H9 (cell line): ENCODE results near the gene GALNT5. TPM values are rescaled to one million over a fixed set of nuclear protein-coding genes. Genes with fewer than 3 reads are reported as not detected.

Experiments used
- DNase-seq: peaks from one replicate; pipeline ENCODE4 v3.0.0-alpha.2; 2017
- H2AFZ ChIP-seq: one replicate; pipeline ENCODE4 v1.6.1; 2013; ENCODE audit warnings: mild to moderate bottlenecking, low read length, control low read depth, moderate library complexity
- H2AK5ac ChIP-seq: 2 replicates; pipeline ENCODE4 v1.6.1; 2013; ENCODE audit warnings: low read length, control low read depth, mixed read lengths; ENCODE audit not compliant: insufficient read length
- H2BK120ac ChIP-seq: one replicate; pipeline ENCODE4 v1.6.1; 2013; ENCODE audit warnings: low read depth, mild to moderate bottlenecking, low read length, control low read depth, inconsistent platforms; ENCODE audit not compliant: poor library complexity, severe bottlenecking
- H2BK12ac ChIP-seq: 2 replicates; pipeline ENCODE4 v1.6.1; 2013; ENCODE audit warnings: low read length, control low read depth, mixed read lengths, low read depth; ENCODE audit not compliant: insufficient read length
- H2BK15ac ChIP-seq: 2 replicates; pipeline ENCODE4 v1.6.1; 2013; ENCODE audit warnings: low read depth, low read length, control low read depth
- H2BK20ac ChIP-seq: one replicate; pipeline ENCODE4 v1.6.1; 2013; ENCODE audit warnings: low read depth, mild to moderate bottlenecking, low read length, control low read depth, inconsistent platforms; ENCODE audit not compliant: poor library complexity, severe bottlenecking
- H2BK5ac ChIP-seq: 2 replicates; pipeline ENCODE4 v1.6.1; 2013; ENCODE audit warnings: low read length, control low read depth, mixed read lengths; ENCODE audit not compliant: insufficient read length
- H3K14ac ChIP-seq: 2 replicates; pipeline ENCODE4 v1.6.1; 2013; ENCODE audit warnings: low read length, control low read depth; ENCODE audit not compliant: insufficient read depth
- H3K18ac ChIP-seq: 2 replicates; pipeline ENCODE4 v1.6.1; 2013; ENCODE audit warnings: low read depth, mild to moderate bottlenecking, mixed read lengths, low read length, control low read depth; ENCODE audit not compliant: insufficient read length
- H3K23ac ChIP-seq: 2 replicates; pipeline ENCODE4 v1.6.1; 2013; ENCODE audit warnings: low read length, control low read depth, mixed read lengths, low read depth; ENCODE audit not compliant: insufficient read length
- H3K23me2 ChIP-seq: 2 replicates; pipeline ENCODE4 v1.6.1; 2013; ENCODE audit warnings: low read depth, mild to moderate bottlenecking, mixed read lengths, low read length, control low read depth; ENCODE audit not compliant: insufficient read length, poor library complexity, severe bottlenecking
- H3K27ac ChIP-seq: 2 replicates; pipeline ENCODE4 v1.5.1; 2013; ENCODE audit warnings: low read length, control low read depth, mixed read lengths, low read depth; ENCODE audit not compliant: insufficient read length
- H3K27me3 ChIP-seq: 2 replicates; pipeline ENCODE4 v1.6.1; 2013; ENCODE audit warnings: low read length, control low read depth, inconsistent platforms; ENCODE audit not compliant: insufficient read depth
- H3K4ac ChIP-seq: 2 replicates; pipeline ENCODE4 v1.6.1; 2013; ENCODE audit warnings: low read depth, mild to moderate bottlenecking, control low read depth, inconsistent platforms, low read length, moderate library complexity
- H3K4me1 ChIP-seq: 2 replicates; pipeline ENCODE4 v1.6.1; 2013; ENCODE audit warnings: low read length, control low read depth, inconsistent platforms; ENCODE audit not compliant: insufficient read depth
- H3K4me2 ChIP-seq: 2 replicates; pipeline ENCODE4 v1.6.1; 2013; ENCODE audit warnings: low read length, control low read depth, mixed read lengths; ENCODE audit not compliant: insufficient read length, insufficient read depth
- H3K56ac ChIP-seq: 2 replicates; pipeline ENCODE4 v1.6.1; 2013; ENCODE audit warnings: low read depth, mild to moderate bottlenecking, mixed read lengths, low read length, control low read depth; ENCODE audit not compliant: insufficient read length
- H3K79me1 ChIP-seq: 2 replicates; pipeline ENCODE4 v1.6.1; 2013; ENCODE audit warnings: low read depth, mild to moderate bottlenecking, moderate library complexity, low read length, control low read depth, inconsistent platforms; ENCODE audit not compliant: insufficient read depth, poor library complexity, severe bottlenecking
- H3K79me2 ChIP-seq: 2 replicates; pipeline ENCODE4 v1.6.1; 2013; ENCODE audit warnings: low read length, control low read depth, inconsistent platforms; ENCODE audit not compliant: insufficient read depth
- H3K9ac ChIP-seq: 2 replicates; pipeline ENCODE4 v1.6.1; 2013; ENCODE audit warnings: low read length, control low read depth, mixed read lengths; ENCODE audit not compliant: insufficient read length; ENCODE audit errors: extremely low read depth
- H3K9me3 ChIP-seq: one replicate; pipeline ENCODE4 v1.6.1; 2013; ENCODE audit warnings: low read depth, low read length, inconsistent platforms; ENCODE audit not compliant: control insufficient read depth
- H3T11ph ChIP-seq: one replicate; pipeline ENCODE4 v1.6.1; 2013; ENCODE audit warnings: mild to moderate bottlenecking, low read length, control low read depth, inconsistent platforms
- H4K20me1 ChIP-seq: one replicate; pipeline ENCODE4 v1.6.1; 2013; ENCODE audit not compliant: control insufficient read depth, insufficient read length, insufficient read depth
- H4K5ac ChIP-seq: 2 replicates; pipeline ENCODE4 v1.6.1; 2013; ENCODE audit warnings: low read depth, mild to moderate bottlenecking, mixed read lengths, low read length, control low read depth; ENCODE audit not compliant: insufficient read length
- H4K8ac ChIP-seq: replicated peaks from 2 replicates; pipeline ENCODE4 v1.6.1; 2013; ENCODE audit warnings: low read length, control low read depth, mixed read lengths, low read depth; ENCODE audit not compliant: insufficient read length
- H4K91ac ChIP-seq: 2 replicates; pipeline ENCODE4 v1.6.1; 2013; ENCODE audit warnings: low read depth, mild to moderate bottlenecking, moderate library complexity, mixed read lengths, low read length, control low read depth; ENCODE audit not compliant: insufficient read length
- H3K27ac Mint-ChIP-seq, 3 experiments: 2 replicates in 2 of 3; 3 replicates in 1 of 3; pipeline ENCODE4 v1.8.0; 2020 to 2021; ENCODE audit warnings: mixed read lengths in 3 of 3, mild to moderate bottlenecking in 1 of 3, moderate library complexity in 1 of 3
- H3K27me3 Mint-ChIP-seq: 2 replicates; pipeline ENCODE4 v1.8.0; 2021; ENCODE audit warnings: low read depth, mild to moderate bottlenecking, moderate library complexity, mixed read lengths
- H3K36me3 Mint-ChIP-seq, 3 experiments: 2 replicates in 2 of 3; 3 replicates in 1 of 3; pipeline ENCODE4 v1.8.0; 2020 to 2021; ENCODE audit warnings: low read depth in 3 of 3, mixed read lengths in 3 of 3; ENCODE audit not compliant: insufficient read depth in 1 of 3
- H3K4me1 Mint-ChIP-seq, 2 experiments: 2 replicates each; pipeline ENCODE4 v1.8.0; 2020; ENCODE audit warnings: mixed read lengths in 2 of 2
- H3K4me3 Mint-ChIP-seq, 2 experiments: 2 replicates in 1 of 2; 3 replicates in 1 of 2; pipeline ENCODE4 v1.8.0; 2020 to 2021; ENCODE audit warnings: mild to moderate bottlenecking in 2 of 2, mixed read lengths in 2 of 2, moderate library complexity in 1 of 2
- H3K9me3 Mint-ChIP-seq, 2 experiments: 2 replicates in 1 of 2; 3 replicates in 1 of 2; pipeline ENCODE4 v1.8.0; 2020; ENCODE audit warnings: mild to moderate bottlenecking in 2 of 2, mixed read lengths in 2 of 2, moderate library complexity in 1 of 2
- WGBS: extraction: QIAGEN DNeasy Blood & Tissue Kit; methylation state at CpG from one replicate; pipeline ENCODE4 v1.1.7; 2013; ENCODE audit warnings: missing lambda C conversion rate, low lambda C conversion rate, mixed read lengths; ENCODE audit not compliant: insufficient read length; ENCODE audit errors: extremely low coverage; 5-methylcytosine and 5-hydroxymethylcytosine counted together
- total RNA-seq: library from RNA; stranded (reverse); gene quantifications from 2 replicates; pipeline ENCODE4 v1.2.1, GENCODE V29; 2021
- TF ChIP-seq, protein P1 (sequence below): fragments of 200-600 bp; sonication (generic); conservative IDR thresholded peaks from 3 replicates; pipeline ENCODE4 v1.8.0; 2021; ENCODE audit warnings: antibody characterized with exemption, mild to moderate bottlenecking

GALNT5 gene
- total RNA-seq, 1 experiment from 2014 or later: 0.17 TPM

DNA sequence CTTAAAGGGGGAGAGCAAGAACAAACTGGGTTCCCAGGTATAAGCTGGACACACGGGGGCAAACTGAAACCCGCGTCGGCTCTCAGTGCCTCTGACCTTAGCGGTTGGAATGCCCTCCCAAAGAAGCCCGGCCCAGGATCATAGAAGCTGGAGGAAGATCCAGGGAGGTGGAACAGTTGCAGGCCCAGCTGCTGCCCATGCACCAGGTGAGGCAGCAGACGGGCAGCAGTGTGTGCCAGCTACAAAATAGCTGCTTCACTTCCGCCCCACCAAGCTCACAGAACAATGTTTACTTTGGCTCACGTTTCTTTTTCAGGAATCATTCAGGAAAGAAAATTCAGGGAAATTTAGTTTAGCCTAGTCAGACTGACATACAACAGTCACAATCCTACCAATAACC is 72.0 kb downstream of the GALNT5 start:
- no peak overlapping the region for H3K4me2 ChIP-seq
- no peak overlapping the region for H2AK5ac ChIP-seq
- no peak overlapping the region for H2BK5ac ChIP-seq
- H3T11ph ChIP-seq: no peak overlapping the region
- no peak overlapping the region for H3K9ac ChIP-seq
- no peak overlapping the region for H2BK12ac ChIP-seq
- H3K14ac ChIP-seq: no peak overlapping the region
- H3K27me3 ChIP-seq: no peaks in the 10 kb centered on the region
- no peak overlapping the region for H4K91ac ChIP-seq
- TF ChIP-seq, protein P1, sequence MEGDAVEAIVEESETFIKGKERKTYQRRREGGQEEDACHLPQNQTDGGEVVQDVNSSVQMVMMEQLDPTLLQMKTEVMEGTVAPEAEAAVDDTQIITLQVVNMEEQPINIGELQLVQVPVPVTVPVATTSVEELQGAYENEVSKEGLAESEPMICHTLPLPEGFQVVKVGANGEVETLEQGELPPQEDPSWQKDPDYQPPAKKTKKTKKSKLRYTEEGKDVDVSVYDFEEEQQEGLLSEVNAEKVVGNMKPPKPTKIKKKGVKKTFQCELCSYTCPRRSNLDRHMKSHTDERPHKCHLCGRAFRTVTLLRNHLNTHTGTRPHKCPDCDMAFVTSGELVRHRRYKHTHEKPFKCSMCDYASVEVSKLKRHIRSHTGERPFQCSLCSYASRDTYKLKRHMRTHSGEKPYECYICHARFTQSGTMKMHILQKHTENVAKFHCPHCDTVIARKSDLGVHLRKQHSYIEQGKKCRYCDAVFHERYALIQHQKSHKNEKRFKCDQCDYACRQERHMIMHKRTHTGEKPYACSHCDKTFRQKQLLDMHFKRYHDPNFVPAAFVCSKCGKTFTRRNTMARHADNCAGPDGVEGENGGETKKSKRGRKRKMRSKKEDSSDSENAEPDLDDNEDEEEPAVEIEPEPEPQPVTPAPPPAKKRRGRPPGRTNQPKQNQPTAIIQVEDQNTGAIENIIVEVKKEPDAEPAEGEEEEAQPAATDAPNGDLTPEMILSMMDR: no peak
- H3K9me3 Mint-ChIP-seq: no peaks in the 10 kb centered on the region
- H2BK120ac ChIP-seq: no peak overlapping the region
- no peak overlapping the region for H3K27ac ChIP-seq
- H4K8ac ChIP-seq: no peak overlapping the region
- H2BK15ac ChIP-seq: no peak overlapping the region
- H3K23me2 ChIP-seq: no peaks in the 10 kb centered on the region
- no peak overlapping the region for H3K23ac ChIP-seq
- no peak overlapping the region for H3K4me3 Mint-ChIP-seq
- no peaks in the 10 kb centered on the region for H3K79me2 ChIP-seq
- no peak overlapping the region for H3K27ac Mint-ChIP-seq
- peaks cover 3% of the 10 kb centered on the region; the same call in 1 of the 2 replicates for H3K4me1 ChIP-seq
- no peaks in the 10 kb centered on the region for H4K20me1 ChIP-seq
- H3K18ac ChIP-seq: no peak overlapping the region
- no peaks in the 10 kb centered on the region for H3K27me3 Mint-ChIP-seq
- no peaks in the 10 kb centered on the region for H3K79me1 ChIP-seq
- no peak overlapping the region for H4K5ac ChIP-seq
- no CpG with 5 or more reads among the region's 9 CpGs for WGBS
- no peak overlapping the region for H3K4ac ChIP-seq
- H2BK20ac ChIP-seq: no peak overlapping the region
- H3K9me3 ChIP-seq: no peaks in the 10 kb centered on the region
- peaks cover 31 to 34% of the 10 kb centered on the region in 2 experiments for H3K4me1 Mint-ChIP-seq
- H2AFZ ChIP-seq: no peak overlapping the region
- H3K36me3 Mint-ChIP-seq: no peaks in the 10 kb centered on the region
- H3K56ac ChIP-seq: no peak overlapping the region
- DNase-seq: no peak
